ENCODE measurements around the gene CDK5. TPM values are rescaled to one million over a fixed set of nuclear protein-coding genes. Genes with fewer than 3 reads are reported as not detected.

CDK5 gene
- 47.1 and 47.4 TPM in 2 replicates for total RNA-seq (2014; rRNA removed)
- polyA plus RNA-seq (2012) = 53.1 TPM

DNA sequence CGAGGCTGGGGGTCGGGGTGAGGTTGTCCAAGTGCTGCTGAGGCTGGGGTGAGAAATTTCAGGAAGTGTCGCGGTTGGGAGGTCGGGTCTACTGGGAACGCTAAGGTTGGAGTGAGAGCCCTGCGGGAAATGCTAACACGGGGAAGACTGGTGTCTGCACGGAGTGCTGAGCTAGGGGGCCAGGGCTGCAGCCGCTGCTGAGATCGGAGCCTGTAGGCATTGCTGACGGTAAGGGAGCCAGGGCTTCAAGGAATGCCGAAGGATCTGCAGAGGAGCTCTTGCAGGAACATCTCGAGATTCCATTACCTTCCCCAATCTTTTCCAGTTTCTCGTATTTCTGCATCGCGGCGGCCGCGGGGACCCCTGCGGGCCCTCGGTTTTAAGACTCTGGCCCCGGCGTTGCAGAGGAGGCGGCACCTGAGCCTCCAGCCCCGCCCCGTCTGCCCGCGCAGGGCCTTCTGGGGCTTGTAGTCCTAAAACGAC is at the start of gene CDK5:
CDK5 (minus strand) TSS at position 392 of the 483 bp plus-strand sequence; CDS start at position 343, 49 bp downstream.
- DNase-seq (ENCODE audit: low read depth) = no peak

DNA sequence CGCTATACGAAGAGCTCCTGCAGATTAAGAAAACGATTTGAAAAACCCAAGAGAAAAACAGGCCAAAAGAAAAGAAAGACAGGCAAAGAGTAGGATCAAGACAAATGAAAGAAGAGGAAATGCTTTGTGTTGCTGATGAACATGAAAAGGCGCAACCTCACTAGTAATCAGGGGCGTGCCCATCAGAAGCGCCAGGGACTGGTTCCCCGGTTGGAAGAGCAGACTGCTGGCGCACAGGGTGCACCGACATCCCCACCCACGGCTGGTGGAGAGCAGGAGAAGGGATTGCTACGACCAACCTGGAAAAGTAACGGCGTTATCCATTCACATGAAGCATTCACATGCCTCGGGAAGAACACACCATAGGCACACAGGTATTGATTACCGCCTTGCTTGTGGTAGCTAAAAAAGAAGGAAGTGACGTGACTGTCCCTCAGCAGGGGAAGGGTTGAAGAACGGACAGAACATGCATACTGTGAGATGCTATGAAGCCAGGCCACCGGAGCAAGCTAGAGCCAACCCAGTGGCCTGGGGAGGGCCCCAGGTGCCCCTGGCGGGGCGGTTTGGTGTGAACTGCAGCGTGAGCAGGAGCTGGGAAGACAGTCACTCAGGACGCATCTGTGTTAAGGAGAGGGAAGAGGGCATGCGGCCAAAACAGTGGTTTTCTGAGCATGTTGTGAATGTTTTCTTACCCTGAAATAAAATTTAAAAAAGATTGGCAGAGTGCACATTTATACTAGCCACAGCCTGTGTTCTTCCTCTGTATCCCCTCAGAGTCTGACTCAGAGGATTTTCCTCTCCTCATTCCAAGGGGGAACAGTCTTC is 46.9 kb upstream of the CDK5 start:
- DNase-seq (ENCODE audit: low read depth) = peak; percentile 85

DNA sequence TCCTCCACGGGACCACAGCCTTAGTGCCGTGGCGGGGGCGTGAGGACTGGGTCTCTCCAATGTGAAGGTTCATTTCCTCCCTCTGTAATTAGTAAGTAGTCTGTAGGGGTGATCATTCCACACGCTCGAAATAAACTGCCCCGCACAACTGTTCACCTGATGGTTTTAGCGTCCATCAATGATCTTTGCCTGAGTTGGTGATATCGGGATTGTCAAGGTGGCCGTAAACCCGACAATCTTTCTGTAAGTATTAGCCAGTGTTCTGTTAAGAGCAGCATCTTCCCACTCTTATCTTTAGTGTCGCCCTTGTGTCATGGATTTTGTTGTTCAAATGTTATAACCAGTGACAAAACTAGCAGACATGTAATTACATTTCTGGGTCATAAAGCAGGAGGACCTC is 46.3 kb upstream of the CDK5 start:
- DNase-seq (ENCODE audit: low read depth) = no peak

DNA sequence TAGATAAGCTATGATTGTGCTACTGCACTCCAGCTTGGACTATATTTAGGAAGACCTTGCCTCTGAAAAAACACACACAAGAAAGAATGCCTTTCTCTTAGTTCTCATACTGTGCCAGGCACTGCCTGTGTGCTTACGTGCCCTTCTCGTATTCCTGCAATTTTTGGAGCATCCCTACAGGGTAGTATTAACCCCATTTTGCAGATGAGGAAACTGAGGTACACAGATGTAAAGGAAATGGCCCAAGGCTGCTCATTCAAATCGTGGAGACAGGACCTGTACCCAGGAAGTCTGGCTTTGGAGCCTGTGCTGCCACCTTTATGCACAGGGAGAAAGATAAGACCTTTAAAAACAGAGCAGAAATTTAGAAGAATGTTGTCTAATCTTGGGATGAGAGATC is 45.3 kb upstream of the CDK5 start:
- DNase-seq (ENCODE audit: low read depth) = no peak

DNA sequence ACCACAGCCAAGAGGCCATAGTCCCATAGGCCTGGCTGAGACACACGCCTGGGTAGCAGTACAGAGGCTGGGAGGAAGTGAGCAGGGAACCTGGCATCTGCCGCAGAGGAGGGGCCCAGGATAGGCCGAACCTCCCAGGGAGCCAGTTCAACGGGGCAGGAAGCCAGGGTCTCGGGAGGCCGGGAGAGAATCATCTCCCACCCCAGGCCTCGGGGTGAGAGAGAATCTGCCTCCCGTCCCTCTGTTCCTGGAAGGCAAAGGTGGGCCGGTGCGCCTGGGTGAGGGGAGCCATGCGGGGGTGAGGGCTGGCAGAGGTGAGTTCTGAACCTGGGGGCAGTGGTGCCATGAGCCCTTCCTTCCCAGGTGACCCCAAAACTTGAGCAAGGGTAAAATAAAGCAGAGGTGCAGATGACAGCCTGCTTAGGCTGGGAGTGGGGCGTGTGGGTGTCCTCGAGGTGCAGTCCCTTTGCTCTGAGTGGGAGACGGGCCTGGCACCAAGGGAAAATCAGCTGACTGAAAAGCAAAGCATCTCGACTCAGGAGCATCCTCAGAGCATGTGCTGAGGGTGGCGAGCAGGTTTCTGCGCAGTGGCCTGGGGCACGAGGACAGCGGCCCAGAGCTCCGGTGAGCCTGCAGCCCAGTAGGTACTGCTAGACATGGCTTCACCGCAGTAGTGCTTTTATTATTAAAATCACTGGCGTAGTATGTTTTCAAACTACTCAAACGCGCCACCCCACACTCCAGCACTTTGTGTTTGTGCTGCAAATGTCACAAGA is 44.1 kb upstream of the CDK5 start:
- DNase-seq (ENCODE audit: low read depth) = no peak

DNA sequence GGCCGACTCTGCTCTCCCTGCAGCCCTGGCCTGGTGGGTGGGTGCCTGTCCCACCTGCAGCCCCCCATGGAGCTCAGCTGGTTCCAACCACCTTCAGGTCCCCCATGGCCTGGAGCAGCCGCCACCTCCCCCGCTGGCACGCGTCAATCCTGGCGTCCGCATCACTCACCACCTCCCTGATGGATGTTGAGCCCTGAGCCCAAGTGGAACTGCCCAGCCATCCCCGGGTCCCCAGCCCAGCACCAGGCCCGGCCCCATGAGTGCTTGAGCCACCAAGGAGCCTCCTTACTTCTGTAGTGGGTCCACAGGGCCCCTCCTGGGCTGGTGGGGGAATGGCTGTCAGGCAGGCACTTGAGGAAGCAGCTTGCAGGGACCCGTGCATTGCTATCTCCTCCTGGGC is 43.2 kb upstream of the CDK5 start:
- no peak for DNase-seq (ENCODE audit: low read depth)

DNA sequence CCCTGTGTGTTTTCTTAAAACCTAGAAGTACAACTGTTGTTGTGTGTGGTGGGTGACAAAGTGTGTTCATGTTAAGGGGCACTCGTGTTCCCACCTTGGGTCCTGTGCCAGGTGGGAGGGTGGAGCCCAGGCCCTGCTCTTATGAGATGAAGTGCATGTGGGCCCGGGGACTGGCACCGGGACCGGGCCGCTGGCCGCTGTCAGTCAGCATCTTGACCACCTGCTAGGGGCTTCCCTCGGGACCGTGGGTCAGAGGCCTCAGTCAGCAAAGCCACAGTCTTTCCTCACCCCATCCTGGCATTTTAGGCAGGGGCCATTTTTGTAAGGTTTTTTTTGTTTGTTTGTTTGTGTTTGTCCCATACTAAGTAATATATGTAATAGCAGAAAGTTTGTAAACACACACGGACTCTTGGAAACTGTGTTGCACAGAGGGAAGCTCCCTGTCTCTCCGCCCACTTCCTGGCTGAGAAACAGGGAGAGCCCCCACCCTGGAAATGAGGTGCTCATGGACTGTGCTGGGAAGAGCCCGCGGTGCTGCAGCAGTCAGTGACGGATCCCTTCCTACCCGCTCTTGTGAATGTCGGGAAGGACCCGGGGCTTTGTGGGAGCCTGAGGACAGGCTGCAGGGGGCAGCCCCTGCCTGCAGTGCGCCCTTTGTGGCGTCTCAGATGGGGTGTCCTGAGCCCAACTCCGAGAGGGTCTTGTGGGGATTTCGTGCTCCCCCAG is 42.0 kb upstream of the CDK5 start:
- peak; percentile 57 for DNase-seq (ENCODE audit: low read depth)

DNA sequence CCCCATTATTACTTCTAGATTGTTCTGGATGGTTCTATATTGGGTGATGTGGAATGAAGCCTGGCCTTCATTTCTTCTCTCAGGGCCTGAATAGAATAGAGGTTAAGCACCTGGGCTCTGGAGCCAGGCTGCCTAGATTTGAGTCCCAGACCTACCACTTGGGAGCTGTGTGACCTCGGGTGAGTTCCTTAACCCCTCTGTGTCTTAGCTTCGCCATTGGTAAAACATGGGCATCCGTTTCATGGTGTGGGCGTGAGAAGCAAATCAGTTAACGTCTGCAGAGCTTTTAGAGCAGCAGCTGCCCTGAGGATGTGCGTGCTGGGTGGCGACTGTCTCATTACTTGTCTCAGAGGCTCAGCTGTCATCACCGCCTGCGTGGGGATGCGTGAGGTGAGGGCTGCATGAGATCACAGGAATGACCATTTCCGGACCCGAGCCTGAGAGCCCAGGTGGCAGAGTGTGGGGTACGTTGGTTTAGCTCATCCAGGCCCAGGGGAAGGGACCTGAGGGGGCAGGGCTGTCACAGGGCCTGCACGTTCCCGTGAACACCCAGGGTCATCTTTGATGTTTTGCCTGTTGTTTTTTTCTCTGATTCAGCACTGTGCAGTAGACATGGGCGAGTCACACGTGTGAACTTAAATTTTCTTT is 38.3 kb upstream of the CDK5 start:
- peak; percentile 85 for DNase-seq (ENCODE audit: low read depth)

DNA sequence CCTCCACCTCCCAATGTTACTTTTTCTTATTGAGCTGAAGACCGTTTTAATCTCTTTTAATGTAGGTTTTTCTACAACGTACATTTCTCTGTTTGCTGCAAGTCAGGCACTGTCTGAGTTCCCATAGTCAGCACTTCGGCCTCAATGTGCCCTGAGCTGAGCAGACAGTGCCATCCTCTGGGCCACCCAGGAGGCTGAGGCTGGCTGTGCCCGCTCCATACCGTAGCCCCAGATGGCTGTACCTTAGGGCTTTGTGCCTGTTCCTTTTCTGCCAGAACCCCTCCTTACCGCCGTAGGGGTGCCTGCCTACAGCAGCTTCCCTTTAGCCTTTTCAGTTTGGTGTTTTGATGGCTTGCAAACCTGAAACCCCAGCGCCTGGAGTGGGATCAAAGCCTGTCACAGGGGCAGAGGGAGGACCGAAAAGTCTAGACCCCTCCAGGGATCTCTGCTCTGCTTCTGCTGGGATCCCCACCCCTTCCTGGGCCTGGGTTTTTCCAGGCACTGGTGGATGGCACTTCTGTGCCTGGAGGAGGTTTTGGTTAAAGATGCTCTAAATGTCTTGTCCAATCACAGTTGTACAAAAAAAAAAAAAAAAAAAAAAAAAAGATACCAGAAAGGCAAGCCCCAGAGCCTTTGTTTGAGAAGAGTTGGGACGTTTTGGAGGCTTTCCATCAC is 37.6 kb upstream of the CDK5 start:
- DNase-seq (ENCODE audit: low read depth) = no peak

DNA sequence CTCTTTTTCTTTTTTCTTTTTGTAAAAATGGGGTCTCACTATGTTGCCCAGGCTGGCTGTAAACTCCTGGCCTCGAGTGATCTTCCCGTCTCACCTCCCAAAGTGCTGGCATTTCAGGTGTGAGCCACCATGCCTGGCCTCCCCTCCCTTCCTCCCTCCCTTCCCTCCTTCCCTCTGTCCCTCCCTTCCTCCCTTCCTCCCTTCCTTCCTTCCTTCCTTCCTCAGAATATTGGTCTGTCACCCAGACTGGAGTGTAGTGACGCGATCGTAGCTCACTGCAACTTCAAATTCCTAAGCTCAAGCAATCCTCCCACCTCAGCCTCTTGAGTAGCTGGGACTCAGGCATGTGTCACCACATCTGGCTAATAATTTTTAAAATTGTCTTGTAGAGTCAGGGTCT is 37.0 kb upstream of the CDK5 start:
- DNase-seq (ENCODE audit: low read depth) = no peak

DNA sequence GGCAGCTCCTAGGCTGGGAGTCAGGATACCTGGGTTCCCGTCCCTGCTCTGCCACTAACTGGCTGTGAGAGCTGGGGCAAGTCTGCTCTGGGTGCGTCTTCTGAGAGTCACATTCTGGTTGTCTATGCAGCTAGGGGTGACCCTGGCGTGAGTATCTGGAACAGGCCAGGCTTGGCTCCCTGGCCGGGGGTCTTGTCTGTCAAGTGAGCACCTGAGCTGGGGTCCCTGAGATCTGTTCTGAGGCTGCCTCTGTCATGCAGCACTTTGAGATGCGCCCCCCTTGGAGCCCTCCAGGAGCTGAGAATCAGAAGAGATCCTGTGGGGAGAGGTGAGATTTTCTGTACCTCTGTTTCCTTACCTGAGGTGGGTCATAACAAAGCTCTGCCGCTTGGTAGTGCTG is 36.1 kb upstream of the CDK5 start:
- no peak for DNase-seq (ENCODE audit: low read depth)

DNA sequence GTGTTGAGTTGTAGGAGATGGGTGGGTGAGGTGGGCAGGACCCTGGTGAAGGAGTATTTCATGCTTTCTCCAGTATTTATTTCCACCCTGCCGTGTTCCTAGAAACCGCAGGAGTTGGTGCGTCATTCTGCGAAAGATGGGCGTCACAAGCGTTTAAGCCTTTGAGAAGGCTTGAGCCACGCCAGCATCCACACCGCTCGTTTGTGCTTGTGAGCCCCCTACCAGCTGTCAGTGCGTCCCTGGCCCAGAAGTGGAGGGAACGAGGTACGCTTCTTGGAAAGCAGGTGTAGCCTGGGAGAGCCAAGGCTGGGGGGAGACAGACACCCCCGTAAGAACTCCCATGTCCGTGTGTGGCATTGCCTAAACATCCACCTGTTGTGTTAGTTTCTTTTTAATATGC is 34.3 kb upstream of the CDK5 start:
- DNase-seq (ENCODE audit: low read depth) = no peak

DNA sequence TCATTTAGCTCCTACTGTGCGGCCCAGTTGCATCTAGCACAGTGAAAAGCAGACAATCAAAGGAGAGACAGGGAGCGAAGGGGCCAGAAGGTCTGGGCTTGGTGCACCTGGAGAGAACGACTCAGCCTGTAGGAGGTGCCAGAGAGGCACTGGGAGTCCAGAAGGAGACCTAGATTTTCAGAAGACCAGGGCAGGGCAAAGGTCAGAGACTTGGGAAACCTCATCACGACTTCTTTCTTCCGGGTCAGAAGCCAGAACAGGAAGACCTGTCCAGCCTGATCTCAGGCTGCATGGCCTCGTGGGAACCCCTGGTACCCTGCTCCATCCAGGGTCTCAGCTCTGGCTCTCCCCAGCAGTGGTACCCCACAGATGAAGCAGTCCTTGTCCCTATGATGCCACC is 33.7 kb upstream of the CDK5 start:
- DNase-seq (ENCODE audit: low read depth) = no peak

DNA sequence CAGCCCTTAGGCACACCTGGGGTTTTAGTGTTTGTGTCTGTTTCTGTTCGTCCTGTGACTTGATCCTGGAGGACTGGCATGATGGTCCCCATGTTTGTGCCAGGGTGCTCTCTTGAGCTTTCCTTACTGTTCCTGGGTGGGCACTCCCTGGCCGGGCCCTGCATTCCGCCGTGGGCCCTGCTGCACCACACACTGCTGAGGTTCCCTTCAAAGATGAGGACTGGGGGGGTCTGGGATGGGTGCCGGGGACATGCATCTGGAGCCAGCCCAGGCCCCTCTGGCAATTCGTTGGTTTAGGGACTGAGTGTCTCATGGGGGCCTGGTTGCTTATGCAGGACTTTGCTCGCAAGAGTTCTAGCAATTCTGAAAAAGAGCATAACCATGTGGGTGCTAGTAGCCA is 33.3 kb upstream of the CDK5 start:
- DNase-seq (ENCODE audit: low read depth) = no peak

DNA sequence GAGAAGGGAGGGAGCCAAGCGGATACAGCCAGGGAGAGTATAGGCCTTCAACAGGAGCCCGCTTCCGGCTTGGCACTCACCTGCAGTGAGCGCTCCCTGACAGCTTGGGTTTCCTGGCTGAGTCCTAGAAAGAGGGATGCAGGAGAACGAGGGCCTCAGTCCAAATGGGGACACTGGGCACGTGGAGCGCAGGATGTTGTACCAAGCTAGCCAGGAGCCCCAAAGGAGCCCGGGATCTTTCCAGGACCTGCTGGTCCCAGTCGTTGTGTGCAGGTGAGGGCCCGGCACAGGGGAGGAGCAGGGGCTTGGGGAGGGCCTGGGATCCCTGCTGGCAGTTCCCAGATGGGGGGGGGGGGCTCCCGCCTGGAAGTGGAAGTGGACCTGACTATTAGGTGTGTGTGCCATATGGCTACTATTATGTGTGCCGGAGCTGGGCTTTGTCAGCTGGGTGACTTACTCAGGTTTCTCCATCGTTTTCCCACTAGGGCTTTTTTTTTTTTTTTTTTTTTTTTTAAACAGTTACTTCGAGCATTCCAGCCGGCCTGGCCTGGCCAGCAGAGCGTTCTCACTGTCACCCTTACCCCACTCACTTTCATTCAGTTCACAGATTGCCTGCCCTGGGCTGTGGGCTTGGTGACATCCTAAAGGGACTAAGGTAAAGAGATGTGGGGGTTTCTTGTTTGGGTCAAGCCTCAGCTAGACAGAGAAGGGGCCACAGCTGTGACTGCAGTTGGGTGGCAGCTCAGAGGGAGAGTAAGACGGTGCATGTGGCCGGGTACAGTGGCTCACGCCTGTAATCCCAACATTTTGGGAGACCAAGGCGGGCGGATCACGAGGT is 32.4 kb upstream of the CDK5 start:
- DNase-seq (ENCODE audit: low read depth) = no peak

DNA sequence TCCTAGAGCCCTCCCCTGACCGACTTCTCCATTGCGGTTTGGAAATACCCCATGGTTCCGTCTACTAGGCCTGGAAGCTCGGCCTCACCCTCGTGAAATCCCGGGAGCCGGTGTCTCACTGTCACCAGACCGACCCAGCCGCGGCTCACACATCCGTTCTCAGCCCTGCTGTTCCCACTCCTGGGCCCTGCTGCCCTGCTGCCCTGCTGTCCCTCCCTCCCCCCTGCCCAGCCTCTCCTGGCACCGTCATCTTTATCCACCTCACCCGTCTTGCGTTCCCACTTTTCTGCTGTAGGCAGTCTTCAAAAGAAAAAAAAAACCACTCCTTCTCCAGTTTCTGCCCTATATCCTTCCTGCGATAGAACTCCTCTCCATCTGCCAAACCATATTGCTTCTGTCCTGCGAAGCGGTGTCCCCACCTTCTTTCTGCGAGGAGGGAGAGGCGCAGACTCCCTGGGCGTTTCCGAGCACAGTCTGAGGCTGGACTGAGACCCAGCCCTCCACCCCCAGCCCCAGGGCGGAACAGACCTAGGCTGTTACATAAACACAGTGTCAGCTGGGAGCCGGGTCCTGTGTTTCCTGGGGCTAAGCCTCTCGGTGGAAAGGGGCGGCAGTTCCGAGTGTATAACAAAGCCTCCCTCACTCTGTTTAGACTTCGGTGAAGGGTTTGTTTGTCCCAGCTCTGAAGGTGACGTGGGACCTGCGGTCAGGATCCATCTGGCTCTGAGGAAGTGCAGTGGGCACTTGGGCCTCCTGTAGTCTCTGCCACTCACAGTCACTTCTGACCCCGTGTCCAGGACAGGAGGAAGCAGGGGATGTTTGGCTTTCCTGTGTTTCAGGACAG is 31.4 kb upstream of the CDK5 start:
- DNase-seq (ENCODE audit: low read depth) = peak; percentile 43

DNA sequence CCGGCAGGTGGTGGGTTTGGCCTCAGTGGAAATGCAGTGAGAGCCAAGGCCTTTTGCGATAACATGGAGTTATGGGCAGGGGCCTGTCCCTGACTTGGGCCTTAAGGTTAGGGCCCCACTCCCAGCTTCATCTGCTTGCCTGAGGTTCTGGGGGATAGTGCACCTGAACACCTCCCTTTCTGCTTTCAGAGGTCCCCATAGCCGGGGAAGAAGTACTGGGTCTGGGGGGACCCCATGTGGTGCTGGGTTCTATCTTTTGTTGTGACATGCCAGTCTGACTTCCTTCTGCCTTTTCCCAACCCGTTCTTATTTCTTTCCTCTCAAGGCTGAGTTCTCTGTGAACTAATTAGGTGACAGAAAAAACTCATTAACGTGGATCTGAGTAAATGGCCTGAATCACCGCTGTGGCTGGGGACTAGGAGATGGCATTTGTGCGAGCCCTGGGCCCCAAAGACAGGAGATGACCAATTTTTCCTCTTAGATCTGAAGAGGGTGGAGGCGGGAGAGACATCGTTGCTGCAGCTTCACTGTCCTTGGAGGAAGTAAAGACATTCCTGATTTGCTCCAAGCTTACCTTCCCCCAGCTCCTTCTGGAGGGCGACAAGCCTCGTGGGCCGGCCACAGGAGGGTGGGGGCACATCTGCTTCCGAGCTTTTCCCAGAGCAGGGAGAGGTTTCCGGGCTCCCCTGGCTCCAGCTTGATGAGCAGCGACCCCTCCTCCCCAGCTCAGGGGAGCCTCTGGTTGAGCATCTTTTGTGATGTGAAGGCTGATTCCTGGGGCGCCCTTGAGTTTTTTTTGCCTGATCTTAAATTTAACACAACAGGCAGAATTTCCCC is 30.5 kb upstream of the CDK5 start:
- DNase-seq (ENCODE audit: low read depth) = no peak
